Mammary epithelial cell (primary cell): ENCODE results near the gene OSER1.

ENCODE experiments used
- CTCF ChIP-seq, 2 donors: IDR thresholded peaks in 1 of 2; conservative IDR thresholded peaks in 1 of 2; 2 replicates each; pipeline ENCODE4 v1.5.1; 2011 to 2012; ENCODE audit warnings: inconsistent platforms in 2 of 2, low read length in 2 of 2, mild to moderate bottlenecking in 2 of 2, control low read depth in 1 of 2, low read depth in 1 of 2; ENCODE audit not compliant: insufficient read depth in 1 of 2; ENCODE audit errors: extremely low read depth in 1 of 2
- EZH2 ChIP-seq: IDR thresholded peaks from 2 replicates; pipeline ENCODE4 v1.6.1; 2012; ENCODE audit warnings: low read length, inconsistent platforms, borderline replicate concordance

DNA sequence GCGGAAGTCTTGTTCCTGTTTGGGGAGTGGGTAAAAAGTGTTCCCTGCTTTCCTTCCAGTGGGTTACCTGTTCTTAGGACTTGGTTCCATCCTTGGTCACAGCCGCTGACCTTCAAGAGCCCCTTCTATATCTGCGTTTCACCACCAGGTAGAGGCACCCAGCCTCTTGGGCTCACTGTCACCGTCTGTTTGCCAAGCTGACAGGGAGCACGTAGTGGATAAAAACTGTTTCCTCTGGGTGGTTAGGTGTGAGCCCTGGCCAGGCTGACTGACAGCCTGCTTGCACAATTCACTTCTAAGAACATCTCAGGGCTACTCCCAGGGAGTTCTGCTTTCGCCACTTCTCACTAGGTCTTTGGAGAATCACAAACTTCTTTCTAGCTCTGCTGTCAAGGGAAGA, 21.8 kb downstream of the OSER1 start:
- TF ChIP-seq EZH2 = no peak
- no peak for TF ChIP-seq CTCF (conservative IDR thresholded peaks at IDR 0.05 in 1 of 2, IDR thresholded peaks at IDR 0.05 in 1 of 2; ENCODE audit: extremely low read depth in 1 of 2, insufficient read depth in 1 of 2, low read depth in 1 of 2, low read length in 2 of 2)
